ENCODE results near the gene PSMD8. TPM values are rescaled to one million over a fixed set of nuclear protein-coding genes. Genes with fewer than 3 reads are reported as not detected.

PSMD8 gene
- total and polyA plus RNA-seq, 2 donors (not counting 3 experiments of a cell fraction or from before 2014, with no cell fraction given), result 203 to 543 TPM

- Histone ChIP-seq H3K9me1 (replicated peaks; ENCODE audit: control insufficient read depth, extremely low read depth, insufficient read depth, low read length) (no peaks in the 10 kb centered on the region), H3K9ac (replicated peaks; ENCODE audit: extremely low read depth, insufficient read depth, low read length) (no peak overlapping the region), H3K79me2 (ENCODE audit: control insufficient read depth, insufficient read depth, low read length) (peaks cover 14% of the 10 kb centered on the region), H4K20me1 (replicated peaks; ENCODE audit: control insufficient read depth, extremely low read depth, insufficient read depth, low read length) (no peaks in the 10 kb centered on the region), H3K4me3 (replicated peaks in 1 of 3; ENCODE audit: insufficient read depth in 1 of 3, low read depth in 1 of 3, low read length in 3 of 3) (no peak overlapping the region), H3K36me3 (ENCODE audit: control insufficient read depth in 2 of 2, extremely low read depth in 1 of 2, insufficient read depth in 2 of 2, low read length in 2 of 2) (peaks cover 0 to 5% of the 10 kb centered on the region in 2 experiments), H3K9me3 (replicated peaks; ENCODE audit: control insufficient read depth, insufficient read depth, low read length) (no peaks in the 10 kb centered on the region), H3K4me2 (ENCODE audit: insufficient read depth, low read length) (no peak overlapping the region), H3K27me3 (ENCODE audit: control insufficient read depth in 2 of 2, insufficient read depth in 2 of 2, low read length in 2 of 2) (no peaks in the 10 kb centered on the region), H2AFZ (ENCODE audit: low read depth, low read length) (no peak overlapping the region), H3K4me1 (ENCODE audit: control insufficient read depth, extremely low read depth, insufficient read depth, low read length) (peaks cover 13% of the 10 kb centered on the region), H3K27ac (ENCODE audit: insufficient read depth, low read depth, low read length) (no peak overlapping the region)
- FAIRE-seq (no peak), DNase-seq (ENCODE audit: low read depth, low spot score) (peak; percentile 13)
- dilution Hi-C loops (cut with MboI; ENCODE audit: extremely low pct_ligation_motif_present, low sequenced_read_pairs), result no loop called here
- ChIA-PET CTCF (interaction anchor here (1.6 kb wide), 1 partner anchor 8 kb away, joined by 18 read pairs; the partner anchor contains the start of gene FAM98C), POLR2A (no interaction called here)
- no TSS peak for BruUV-seq (replicated peaks)
- TF ChIP-seq POLR2A (IDR thresholded peaks at IDR 0.05; ENCODE audit: low read depth, low read length) (no peak), MAX (IDR thresholded peaks at IDR 0.05; ENCODE audit: insufficient read depth, insufficient read length) (no peak), FOS (IDR thresholded peaks at IDR 0.05; ENCODE audit: borderline replicate concordance, insufficient read depth, low read length) (no peak), CTCF (IDR thresholded peaks at IDR 0.05; ENCODE audit: extremely low read depth in 1 of 2, insufficient read depth in 1 of 2, low read depth in 1 of 2, low read length in 2 of 2) (no peak), MYC (IDR thresholded peaks at IDR 0.05; ENCODE audit: low read depth, low read length) (no peak), GATA2 (IDR thresholded peaks at IDR 0.05; ENCODE audit: insufficient read depth, insufficient read length, low read depth, low read length) (no peak), EZH2 (IDR thresholded peaks at IDR 0.05; ENCODE audit: borderline replicate concordance, low read depth, low read length, severe bottlenecking) (no peak), POLR2AphosphoS5 (IDR thresholded peaks at IDR 0.05; ENCODE audit: insufficient read depth, low read depth, low read length) (no peak), JUN (IDR thresholded peaks at IDR 0.05; ENCODE audit: borderline replicate concordance, insufficient read depth, insufficient read length, low read depth) (no peak)
- intact Hi-C loops (cut with micrococcal nuclease), result no loop called here
These were observed 20.1 kb downstream of the PSMD8 start for GRCh38 chr19:38394488-38394887.
